Measurements from ENCODE around the gene SLC34A3.

SLC34A3 gene

DNA sequence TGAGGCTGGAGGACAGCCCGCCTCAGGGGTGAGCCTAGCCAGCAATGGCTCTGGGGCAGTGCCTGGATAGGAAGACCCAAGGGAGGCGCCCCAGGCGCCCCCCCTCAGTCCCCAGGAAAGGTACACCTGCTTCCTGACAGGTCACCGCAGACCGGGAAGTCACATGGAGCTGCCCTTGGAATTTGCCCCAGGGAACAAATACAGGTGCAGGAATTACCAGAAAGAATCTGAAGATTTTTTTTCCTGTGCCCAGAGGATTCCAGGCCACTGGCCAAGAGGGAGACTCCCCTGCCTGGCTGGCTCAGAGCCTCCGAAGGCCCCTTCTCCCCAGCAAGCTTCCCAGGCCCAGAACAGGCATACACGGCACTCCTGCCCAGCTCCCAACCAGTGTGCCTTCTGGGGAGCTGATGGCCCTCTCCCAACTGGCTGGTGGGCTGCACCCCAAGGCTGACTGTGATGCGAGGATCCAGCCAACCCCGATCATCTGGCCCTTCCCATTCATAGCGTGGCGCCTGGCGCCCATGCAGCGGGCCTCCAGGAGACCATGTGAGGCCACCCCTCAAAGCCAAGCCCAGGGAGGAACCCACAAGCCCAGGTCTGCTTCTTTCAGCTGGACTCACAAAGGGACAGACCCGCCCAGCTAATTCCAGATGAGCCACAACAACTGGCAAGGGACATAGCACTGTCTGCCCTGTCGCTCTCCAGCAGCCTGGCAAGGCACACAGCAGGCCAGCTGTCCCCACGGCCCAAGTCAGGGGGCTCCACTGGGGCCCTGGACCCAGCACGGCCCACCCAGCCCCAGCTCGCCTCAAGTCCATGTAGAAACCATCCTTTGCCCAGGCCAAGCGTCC is 32.4 kb upstream of the SLC34A3 start:
- no peak for DNase-seq

DNA sequence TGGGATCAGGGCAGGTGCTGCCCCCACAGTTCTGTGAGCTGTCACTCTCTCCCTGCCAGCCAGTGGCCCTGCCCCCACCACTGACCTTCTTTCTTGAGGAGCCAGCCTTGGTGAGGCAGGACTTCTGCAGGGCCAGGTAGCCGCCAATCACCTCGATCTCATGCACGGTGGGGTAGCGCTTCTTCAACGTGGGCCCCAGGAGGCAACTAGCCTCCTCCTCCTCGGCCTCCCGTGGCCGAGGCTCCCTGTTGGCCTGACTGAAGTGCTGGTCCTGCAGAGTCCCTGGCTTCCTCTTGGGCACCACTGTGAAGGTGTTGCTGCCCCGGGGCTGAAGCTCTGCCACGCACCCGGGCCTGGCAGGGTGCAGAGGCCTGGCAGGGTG is 31.8 kb upstream of the SLC34A3 start:
- no peak for DNase-seq

DNA sequence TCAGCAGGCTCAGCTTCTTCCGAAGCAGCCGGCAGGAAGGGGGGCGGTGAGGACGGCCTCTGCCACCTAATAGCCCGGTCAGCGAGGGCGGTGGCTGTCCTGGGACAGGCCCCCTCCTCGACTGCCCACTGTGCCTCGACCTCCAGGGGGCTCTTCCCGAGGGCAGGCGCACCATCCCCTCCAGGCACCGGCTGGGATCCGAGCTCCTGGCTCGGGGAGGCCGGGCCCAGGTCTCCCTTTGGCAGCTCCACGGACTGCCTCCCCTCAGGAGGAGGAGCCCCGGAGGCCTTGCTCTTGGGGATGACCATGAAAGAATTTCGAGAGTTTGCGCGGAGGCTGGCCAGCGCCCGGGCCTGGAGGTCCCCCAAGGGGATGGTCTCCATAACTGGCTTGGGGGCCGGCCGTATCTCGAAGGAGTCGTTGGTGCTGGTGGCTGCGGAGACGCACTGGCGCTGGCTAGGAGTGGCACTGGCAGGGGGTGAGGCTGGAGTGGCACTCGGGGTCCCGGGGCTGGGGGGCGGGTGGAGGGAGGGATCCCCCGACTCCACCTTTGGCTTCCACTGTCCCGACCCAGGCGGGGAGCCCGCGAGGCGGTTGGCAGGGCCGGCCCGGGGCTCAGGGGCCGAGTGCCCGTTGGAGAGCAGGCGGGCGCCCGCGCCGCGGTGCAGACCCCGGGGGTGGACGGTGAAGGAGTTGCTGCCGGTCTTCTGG is 31.1 kb upstream of the SLC34A3 start:
- no peak for DNase-seq

DNA sequence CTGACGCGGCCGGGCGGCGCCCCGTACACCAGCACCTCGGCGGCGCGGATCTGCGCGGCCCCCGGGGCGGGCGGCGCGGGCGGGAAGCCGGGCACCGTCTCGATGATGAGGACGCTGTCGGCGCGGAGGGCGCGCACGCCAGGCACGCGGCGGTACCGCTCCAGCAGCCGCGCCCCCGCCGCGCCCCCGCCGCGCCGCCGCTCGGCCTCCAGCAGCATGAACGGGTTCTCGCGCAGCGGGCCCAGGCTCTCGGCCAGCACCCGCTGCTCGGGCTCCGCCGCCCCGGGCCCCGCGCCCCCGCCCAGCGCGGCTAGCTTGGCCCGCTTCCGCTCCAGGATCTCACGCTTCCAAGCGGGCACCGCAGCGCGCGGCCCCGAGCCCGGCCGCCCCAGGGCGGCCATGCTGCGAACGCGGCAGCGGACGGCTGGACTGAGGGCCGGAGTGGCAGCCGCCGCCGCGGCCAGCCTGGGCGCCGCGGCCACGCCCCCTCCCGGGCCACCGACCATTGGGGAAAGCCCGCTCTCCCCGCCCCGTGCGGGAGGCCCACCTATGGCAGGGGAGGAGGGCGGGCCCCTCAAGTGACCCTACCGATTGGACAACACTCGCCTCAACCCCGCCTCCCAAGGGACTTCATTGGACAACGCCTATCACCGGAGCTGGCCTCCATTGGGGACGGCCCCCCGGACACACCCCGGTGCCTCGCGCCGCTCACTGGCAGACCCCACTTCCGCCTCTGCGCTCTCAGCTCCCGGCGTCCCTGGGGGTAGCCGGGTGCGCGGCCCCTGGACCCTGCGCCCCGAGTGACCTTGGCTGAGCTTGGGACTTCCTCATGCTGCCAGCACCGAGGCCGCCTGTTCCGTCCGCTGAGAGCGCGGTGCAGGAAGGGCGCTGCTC is 30.1 kb upstream of the SLC34A3 start, which contains the start of gene TPRN:
TPRN (minus strand) TSS at position 431 of the 894 bp plus-strand sequence; CDS start at position 401, 30 bp downstream.
- DNase-seq = peak; percentile 100

DNA sequence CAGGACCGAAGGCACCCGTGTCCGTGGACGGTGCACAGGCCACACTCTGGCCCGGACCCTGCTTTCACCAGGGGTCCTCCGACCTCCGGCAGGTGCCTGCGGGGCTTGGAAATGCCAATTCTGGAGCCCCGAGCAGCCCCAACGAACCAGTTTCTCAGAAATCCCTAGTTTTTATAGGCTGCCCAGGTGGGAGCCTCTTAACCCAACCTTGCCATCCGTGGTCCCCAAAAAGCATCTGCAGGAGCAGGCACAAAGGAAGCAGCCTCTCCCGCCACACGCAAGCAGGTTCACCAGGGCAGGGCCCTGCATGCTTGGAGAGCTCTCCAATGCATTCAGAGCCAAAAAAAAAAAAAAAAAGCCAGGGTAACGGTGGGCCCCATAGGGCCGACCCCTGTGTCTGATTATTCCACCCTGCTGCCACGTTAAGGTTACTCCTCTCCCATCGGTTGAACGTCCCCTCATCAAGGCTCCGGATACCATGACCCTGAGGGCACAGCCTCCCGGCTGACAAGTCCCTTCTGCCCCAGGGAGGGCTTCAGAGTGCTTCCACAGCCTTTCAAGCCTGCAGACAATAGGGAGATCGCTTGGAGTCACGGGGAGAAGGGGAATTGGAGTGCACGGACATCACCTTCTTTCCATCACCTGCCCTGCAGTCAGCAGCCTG is 29.4 kb upstream of the SLC34A3 start:
- no peak for DNase-seq

DNA sequence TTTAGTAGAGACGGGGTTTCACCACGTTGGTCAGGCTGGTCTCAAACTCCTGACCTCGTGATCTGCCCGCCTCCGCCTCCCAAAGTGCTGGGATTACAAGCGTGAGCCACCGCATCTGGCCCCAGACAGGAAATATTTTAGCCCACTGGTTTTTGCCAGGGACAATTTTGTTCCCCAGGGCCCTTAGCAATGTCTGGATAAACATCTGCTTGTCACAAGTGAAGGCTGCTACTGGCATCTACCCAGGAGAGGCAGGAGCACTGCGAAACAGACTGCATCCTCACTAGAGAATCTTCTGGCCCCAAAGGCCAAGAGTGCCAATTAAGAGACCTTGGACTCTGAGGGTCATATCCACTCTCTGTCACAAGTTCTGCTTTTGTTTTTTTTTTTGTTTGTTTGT is 27.7 kb upstream of the SLC34A3 start:
- no peak for DNase-seq

DNA sequence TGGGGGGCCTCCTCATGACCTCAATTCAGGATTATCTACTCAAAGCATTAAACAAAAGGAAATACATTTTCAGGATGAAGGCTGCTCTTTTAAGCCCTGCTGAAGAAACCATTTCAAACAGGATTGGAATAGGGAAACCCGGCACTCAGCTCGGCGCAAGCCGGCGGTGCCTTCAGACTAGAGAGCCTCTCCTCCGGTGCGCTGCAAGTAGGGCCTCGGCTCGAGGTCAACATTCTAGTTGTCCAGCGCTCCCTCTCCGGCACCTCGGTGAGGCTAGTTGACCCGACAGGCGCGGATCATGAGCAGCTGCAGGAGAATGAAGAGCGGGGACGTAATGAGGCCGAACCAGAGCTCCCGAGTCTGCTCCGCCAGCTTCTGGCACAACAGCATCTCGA is 26.0 kb upstream of the SLC34A3 start:
- no peak for DNase-seq

DNA sequence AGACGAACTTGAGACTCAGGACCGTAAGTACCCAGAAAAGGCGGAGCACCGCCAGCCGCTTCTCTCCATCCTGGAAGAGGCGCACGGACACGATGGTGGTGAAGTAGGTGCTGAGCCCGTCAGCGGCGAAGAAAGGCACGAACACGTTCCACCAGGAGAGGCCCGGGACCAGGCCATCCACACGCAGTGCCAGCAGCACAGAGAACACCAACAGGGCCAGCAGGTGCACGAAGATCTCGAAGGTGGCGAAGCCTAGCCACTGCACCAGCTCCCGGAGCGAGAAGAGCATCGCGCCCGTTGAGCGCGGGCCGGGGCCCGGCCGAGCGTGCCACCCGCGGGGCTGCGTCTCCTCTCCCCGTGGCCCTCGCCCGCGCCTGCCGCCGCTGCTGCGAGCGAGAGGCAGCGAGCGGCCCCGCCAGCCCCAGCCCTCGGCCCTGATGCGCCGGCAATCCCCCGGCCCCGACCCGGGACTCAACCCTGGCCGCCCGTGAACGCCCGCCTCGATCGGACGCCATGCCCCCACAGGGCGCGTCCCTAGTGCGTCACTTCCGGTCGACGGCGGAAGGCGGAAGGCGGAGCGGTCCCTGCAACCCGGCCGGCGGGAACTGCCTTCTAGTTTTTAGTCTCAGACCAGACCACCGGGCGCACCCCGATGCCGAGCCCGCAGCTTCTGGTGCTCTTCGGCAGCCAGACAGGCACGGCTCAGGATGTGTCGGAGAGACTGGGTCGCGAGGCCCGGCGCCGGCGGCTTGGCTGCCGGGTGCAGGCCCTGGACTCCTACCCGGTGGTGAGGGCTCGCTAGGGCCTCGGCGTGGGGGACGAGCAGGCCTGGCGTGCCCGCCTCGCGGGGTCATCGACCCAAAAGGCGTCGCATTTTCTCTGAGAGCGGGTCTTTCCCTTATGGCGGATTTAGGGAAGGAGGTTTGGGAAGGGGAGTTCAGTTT is 25.3 kb upstream of the SLC34A3 start, which contains the start of the genes NDOR1 and TMEM203:
NDOR1 (plus strand) TSS at position 575 of the 944 bp plus-strand sequence; CDS start at position 653, 78 bp downstream.
TMEM203 (minus strand) TSS at position 523 of the 944 bp plus-strand sequence; CDS start at position 289, 234 bp downstream.
- peak; percentile 80 for DNase-seq

DNA sequence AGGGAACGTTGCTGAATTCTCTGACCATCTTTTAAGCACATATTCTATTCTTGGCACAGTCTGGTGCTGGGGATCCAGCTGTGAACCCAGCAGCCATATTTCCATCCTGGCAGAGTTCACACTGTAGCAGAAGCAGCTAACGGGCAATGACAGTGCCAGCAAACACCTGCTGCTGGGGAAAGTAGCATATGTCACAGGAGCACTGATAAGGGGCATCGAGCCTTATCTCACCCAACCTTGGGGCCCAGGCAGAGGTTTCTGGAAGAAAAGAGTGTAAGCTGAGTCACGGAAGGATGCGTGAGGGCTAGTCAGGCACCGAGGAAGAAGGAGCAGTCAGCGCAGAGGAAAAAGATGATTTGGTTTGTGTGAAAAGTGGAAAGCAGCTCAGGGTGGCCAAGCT is 24.1 kb upstream of the SLC34A3 start:
- DNase-seq = no peak

DNA sequence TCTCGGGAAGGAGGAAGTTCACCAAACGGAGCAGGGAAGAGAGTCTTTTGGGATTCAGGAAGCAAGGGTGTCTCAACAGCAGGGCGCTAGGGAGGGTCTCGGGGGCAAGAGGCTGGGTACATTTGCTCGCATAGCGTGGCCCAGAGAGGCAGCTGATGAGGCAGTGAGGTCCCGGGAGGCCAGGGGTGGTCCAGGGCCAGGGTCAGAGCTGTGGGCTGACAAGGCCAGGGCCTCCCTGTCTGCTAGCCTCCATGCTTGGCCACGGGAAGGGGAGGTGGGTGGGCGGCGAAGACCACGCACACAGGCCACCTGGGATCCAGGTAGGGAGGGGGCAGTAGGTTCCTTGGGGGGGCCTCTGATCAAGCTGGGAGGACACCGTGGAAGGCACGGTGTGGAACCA is 19.2 kb upstream of the SLC34A3 start:
- DNase-seq = no peak

DNA sequence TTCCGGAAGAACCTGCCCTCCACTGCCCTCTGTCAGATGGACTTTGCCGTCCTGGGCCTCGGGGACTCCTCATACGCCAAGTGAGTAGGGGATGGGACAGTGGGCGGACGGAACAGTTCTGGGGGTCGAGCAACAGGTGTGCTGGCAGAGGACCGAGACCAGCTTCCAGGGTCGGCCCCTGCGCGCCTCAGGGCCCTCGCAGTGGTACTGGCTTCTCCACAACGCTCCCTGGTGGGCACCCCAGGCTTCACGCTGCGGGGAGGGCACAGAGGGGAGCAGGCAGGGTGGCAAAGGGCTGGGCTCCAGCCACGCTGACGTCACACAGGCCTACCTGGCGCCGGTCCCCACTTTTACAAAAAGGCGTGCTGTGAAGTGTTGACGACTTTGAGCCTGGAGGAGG is 18.2 kb upstream of the SLC34A3 start:
- no peak for DNase-seq

DNA sequence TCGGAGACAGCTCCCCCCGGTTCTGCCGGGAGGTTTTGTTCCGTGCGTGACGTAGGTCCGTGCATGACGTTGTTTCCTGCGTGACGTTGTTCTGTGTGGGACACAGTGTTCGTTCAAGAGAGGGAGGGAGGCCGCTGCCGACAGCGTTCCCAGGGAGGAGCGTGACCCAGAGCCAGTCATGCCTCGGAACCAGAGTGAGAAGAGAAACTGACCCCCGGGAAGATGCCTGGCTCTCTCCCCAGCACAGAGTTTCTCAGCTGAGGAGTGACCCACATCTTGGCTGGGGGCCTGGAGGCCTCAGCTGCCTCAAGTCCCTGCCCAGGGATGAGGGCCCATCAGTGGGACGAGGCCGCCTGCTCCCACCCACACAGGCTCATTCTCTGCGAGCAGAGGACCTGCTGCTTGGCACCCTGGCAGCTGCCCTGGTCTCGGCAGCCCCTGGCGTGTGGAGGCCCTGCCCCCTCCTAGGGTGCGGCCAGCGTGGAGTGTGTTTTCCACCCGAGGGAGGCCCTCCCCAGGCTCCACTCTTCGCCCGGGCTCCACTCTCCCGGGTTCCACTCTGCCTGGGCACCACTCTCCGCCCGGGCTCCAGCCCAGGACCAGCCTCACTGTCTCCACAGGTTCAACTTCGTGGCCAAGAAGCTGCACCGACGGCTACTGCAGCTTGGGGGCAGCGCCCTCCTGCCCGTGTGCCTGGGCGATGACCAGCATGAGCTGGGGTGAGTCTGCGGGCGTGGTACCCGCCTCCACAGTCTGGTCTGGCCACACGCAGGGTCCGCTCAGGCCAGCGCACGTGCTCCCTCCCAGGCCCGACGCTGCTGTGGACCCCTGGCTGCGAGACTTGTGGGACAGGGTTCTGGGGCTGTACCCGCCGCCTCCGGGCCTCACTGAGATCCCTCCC is 17.3 kb upstream of the SLC34A3 start:
- no peak for DNase-seq

DNA sequence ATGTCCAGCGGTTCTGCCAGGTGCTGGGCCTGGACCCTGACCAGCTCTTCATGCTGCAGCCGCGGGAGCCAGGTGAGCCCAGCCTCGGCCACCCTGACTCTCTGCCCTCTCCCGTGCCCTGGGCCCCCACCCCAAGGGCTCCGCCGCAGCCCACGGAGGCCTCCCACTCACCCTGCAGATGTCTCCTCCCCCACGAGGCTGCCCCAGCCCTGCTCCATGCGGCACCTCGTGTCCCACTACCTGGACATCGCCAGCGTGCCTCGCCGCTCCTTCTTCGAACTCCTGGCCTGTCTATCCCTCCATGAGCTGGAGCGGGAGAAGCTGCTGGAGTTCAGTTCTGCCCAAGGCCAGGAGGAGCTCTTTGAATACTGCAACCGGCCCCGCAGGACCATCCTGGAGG is 16.1 kb upstream of the SLC34A3 start:
- DNase-seq = no peak

DNA sequence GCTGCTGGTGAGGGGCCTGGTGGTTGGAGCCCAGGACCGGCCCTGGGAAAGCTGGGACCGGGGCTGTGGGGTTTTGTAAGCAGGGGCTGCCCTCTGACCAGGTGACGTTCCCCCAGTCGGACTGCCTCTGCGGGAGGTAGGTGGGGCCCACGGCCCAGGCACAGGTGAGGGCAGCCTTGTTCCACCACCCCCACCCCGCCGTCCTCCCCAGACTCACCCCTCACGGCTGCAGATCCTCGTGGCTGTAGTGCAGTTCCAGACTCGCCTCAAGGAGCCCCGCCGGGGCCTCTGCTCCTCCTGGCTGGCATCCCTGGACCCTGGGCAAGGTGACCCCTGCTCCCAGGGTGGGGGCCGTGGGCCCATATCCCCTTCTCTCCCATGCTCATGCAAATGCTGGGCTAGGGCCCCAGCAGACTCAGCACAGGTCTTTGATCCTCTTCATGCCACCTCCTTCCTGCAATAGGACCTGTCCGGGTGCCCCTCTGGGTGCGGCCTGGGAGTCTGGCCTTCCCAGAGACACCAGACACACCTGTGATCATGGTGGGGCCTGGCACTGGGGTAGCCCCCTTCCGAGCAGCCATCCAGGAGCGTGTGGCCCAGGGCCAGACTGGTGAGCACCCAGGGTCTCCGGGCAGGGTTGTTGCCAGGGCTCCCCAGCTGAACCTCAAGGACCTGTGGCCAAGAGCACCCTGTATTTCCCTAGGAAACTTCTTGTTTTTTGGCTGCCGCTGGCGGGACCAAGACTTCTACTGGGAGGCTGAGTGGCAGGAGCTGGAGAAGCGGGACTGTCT is 15.3 kb upstream of the SLC34A3 start:
- DNase-seq = no peak

DNA sequence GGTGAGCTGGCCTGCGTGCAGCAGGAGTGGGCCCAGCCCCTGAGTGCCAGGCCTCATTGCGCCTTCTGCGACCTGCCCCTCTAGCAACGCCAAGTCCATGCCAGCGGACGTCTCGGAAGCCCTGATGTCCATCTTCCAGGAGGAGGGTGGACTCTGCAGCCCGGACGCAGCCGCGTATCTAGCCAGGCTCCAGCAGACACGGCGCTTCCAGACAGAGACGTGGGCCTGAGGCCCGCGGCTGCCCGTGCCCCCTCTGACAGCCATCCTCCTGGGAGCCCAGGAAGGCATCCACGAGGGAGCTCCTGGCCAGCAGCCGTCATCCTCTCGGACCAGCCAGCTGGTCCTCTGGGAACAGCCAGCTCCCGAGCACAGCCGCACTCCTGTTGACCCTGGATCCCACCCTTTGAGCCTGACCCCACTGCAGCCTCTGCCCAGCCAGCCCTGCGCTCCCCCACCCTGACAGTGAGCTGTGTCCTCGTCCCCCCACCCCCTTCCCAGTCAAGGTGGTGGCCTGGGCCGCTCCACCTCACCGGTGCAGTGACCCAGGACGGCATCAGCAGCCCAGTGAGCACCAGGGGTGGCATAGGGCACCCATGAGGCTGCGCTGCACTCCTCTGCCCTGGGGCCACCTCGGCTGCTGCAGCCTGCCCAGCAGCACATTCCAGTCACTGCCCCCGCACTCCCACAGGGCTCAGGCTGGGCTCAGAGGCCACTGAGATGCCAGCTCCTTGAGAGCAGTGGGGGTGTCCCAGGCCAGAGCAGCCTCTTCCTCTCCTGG is 14.3 kb upstream of the SLC34A3 start:
- no peak for DNase-seq

DNA sequence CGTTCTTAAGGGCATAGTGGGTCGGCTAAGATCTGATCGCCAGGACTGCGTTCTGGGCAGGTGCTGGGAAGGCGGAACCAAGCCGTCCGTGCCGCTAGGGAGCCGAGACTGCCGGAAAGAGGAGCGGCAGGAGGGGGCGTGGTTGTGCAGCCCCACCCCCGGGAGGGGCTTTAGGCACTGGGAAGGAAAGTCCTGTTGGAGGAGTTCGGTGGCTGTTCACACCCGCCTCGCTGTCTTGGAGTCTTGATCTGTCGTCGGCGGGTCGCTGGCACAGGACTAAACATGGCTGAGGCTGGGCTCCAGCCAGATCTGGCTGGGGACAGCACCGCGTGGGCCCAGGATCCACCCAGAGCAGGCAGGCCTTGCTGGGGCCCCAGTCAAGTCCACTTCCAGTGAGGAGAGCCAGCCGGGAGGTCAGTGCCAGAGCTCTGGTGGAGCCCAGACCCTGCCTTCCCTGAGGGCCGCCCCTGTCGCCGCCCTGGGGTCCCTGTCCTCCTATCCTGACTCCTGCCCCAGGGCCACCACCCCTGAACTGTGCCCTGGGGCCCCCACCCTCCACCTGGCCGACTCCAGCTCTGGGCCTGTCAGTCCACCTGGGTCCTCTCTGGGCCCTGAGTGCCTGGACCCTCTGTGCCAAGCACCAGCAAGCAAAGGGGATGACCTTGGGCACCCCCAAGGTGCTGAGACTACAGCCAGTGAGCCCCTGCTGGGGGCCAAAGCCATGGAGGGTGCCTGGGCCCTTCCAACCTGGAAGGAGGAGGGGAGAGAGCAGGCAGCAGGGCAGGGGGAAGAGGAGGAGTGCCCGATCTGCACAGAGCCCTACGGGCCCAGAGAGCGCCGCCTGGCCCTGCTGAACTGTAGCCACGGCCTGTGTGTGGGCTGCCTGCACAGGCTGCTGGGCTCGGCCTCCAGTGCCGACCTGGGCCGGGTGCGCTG is 13.2 kb upstream of the SLC34A3 start:
- DNase-seq = peak; percentile 30

DNA sequence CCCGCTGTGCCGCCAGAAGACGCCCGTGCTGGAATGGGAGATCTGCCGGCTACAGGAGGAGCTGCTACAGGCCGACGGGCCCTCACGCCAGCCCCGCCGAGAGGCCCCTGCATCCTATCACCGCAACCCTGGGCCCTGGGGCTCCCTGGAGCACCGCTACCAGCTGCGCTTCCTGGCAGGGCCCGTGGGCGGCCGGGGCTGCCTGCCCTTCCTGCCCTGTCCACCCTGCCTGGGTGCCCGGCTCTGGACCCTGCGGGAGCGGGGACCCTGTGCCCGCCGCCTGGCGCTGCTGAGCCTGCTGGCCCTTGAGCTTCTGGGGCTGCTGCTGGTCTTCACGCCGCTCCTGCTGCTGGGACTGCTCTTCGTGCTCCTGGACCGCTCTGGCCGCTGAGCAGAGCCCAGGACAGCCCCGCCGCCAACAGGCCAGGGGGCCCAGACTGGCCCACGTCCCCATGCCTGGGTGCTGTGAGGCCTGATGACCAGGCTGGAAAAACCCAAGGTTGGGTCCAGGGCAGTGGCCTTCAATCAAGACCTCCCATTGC is 12.4 kb upstream of the SLC34A3 start:
- DNase-seq = no peak

All from NCI-H1436 (cell line).